Esophagus muscularis mucosa (tissue), 4 donors: ENCODE measurements around the gene PIAS4. TPM values are rescaled to one million over a fixed set of nuclear protein-coding genes. Genes with fewer than 3 reads are reported as not detected.

ENCODE experiments used
- DNase-seq: peaks from one replicate; pipeline ENCODE4 v3.0.0-alpha.2; 2017; ENCODE audit errors: extremely low spot score
- H3K27ac ChIP-seq, 4 donors: fragments of 200-600 bp; sonication (generic); replicated peaks in 1 of 4; 1 replicate in 3 of 4; 2 replicates in 1 of 4; pipeline ENCODE4 v1.5.1; 2016 to 2019; ENCODE audit warnings: mild to moderate bottlenecking in 1 of 4
- H3K27me3 ChIP-seq, 4 donors: fragments of 200-600 bp; sonication (generic); one replicate each; pipeline versions ENCODE4 v1.5.1 to v1.6.0; 2016 to 2019
- H3K36me3 ChIP-seq, 4 donors: fragments of 200-600 bp; sonication (generic); one replicate each; pipeline ENCODE4 v1.5.1; 2016 to 2019
- H3K4me1 ChIP-seq, 4 donors: fragments of 200-600 bp; sonication (generic); one replicate each; pipeline ENCODE4 v1.5.1; 2016 to 2019
- H3K4me3 ChIP-seq, 4 donors: fragments of 200-600 bp; sonication (generic); 1 replicate in 2 of 4; 2 replicates in 2 of 4; pipeline ENCODE4 v1.5.1; 2016 to 2019; ENCODE audit warnings: mild to moderate bottlenecking in 4 of 4, moderate library complexity in 1 of 4
- H3K9me3 ChIP-seq, 4 donors: fragments of 200-600 bp; sonication (generic); 1 replicate in 3 of 4; 2 replicates in 1 of 4; pipeline ENCODE4 v1.5.1; 2016 to 2019
- CTCF ChIP-seq, 3 experiments: fragments of 200-600 bp in 2 of 3; fragments of 450-650 bp in 1 of 3; sonication (generic) in 2 of 3; IDR thresholded peaks; one replicate each; pipeline ENCODE4 v1.5.1; 2017 to 2019; ENCODE audit warnings: antibody characterized with exemption in 3 of 3, mild to moderate bottlenecking in 2 of 3, moderate library complexity in 1 of 3
- EP300 ChIP-seq: sonication (generic); formaldehyde crosslinking; IDR thresholded peaks from one replicate; pipeline ENCODE4 v1.6.1; 2017; ENCODE audit warnings: antibody characterized with exemption
- POLR2A ChIP-seq: fragments of 450-650 bp; IDR thresholded peaks from one replicate; pipeline ENCODE4 v1.6.1; 2017; ENCODE audit warnings: antibody characterized with exemption, moderate library complexity, mild to moderate bottlenecking, low read depth
- POLR2AphosphoS5 ChIP-seq, 2 donors: sonication (generic); formaldehyde crosslinking; IDR thresholded peaks; one replicate each; pipeline ENCODE4 v1.6.1; 2017; ENCODE audit warnings: antibody characterized with exemption in 2 of 2
- WGBS: methylation state at CpG from one replicate; pipeline ENCODE4 v1.1.5; 2018; 5-methylcytosine and 5-hydroxymethylcytosine counted together
- intact Hi-C: fragments of 100-400 bp; cut with DNase I; formaldehyde crosslinking; loops from one replicate; pipeline ENCODE4 v1.15.1; 2023
- total RNA-seq, 4 donors: library from RNA; depleted of rRNA; stranded (reverse); fragments of >200 nt; gene quantifications; one replicate each; pipeline versions ENCODE4 v1.1.0 to v1.2.1, GENCODE V29; 2016

Gene PIAS4
- total RNA-seq, 4 donors from 2014 or later: 16.6 to 34.1 (median 24.8) TPM

- Histone ChIP-seq H3K27me3 (no peaks in the 10 kb centered on the region), H3K27ac (no peak overlapping the region), H3K4me3 (no peak overlapping the region), H3K9me3 (no peaks in the 10 kb centered on the region), H3K36me3 (peaks cover 23 to 68% (median 57%) of the 10 kb centered on the region in 4 donors), H3K4me1 (peaks cover 58 to 92% (median 80%) of the 10 kb centered on the region in 4 donors)
- no peak for DNase-seq
- WGBS: 95% methylated on average over 25 of the region's 91 CpGs
- TF ChIP-seq EP300: no peak
- TF ChIP-seq POLR2A: no peak
- TF ChIP-seq CTCF (IDR thresholded peaks at IDR 0.05): no peak
- TF ChIP-seq POLR2AphosphoS5 (IDR thresholded peaks at IDR 0.05): no peak
- intact Hi-C loops: loop anchor here (5.0 kb wide), 1 partner anchor 37 kb away; no protein-coding TSS in a partner anchor
Measured at GRCh38 chr19:4054441-4055208, 47.1 kb downstream of the PIAS4 start.

GRCh38 chr19:4055209-4055552, 47.6 kb downstream of the PIAS4 start:
- intact Hi-C loops: loop anchor here (5.0 kb wide), 1 partner anchor 38 kb away; no protein-coding TSS in a partner anchor
- H3K36me3 ChIP-seq: peaks cover 23 to 62% (median 54%) of the 10 kb centered on the region in 4 donors
- H3K4me3 ChIP-seq: no peak overlapping the region
- H3K27ac ChIP-seq: no peak overlapping the region
- TF ChIP-seq POLR2A (no peak), POLR2AphosphoS5 (IDR thresholded peaks at IDR 0.05) (no peak), EP300 (no peak), CTCF (IDR thresholded peaks at IDR 0.05) (no peak)
- H3K4me1 ChIP-seq: peaks cover 59 to 92% (median 80%) of the 10 kb centered on the region in 4 donors
- no peaks in the 10 kb centered on the region for H3K9me3 ChIP-seq
- no peak for DNase-seq
- WGBS: 95% methylated on average over 14 of the region's 20 CpGs
- H3K27me3 ChIP-seq: no peaks in the 10 kb centered on the region

DNA sequence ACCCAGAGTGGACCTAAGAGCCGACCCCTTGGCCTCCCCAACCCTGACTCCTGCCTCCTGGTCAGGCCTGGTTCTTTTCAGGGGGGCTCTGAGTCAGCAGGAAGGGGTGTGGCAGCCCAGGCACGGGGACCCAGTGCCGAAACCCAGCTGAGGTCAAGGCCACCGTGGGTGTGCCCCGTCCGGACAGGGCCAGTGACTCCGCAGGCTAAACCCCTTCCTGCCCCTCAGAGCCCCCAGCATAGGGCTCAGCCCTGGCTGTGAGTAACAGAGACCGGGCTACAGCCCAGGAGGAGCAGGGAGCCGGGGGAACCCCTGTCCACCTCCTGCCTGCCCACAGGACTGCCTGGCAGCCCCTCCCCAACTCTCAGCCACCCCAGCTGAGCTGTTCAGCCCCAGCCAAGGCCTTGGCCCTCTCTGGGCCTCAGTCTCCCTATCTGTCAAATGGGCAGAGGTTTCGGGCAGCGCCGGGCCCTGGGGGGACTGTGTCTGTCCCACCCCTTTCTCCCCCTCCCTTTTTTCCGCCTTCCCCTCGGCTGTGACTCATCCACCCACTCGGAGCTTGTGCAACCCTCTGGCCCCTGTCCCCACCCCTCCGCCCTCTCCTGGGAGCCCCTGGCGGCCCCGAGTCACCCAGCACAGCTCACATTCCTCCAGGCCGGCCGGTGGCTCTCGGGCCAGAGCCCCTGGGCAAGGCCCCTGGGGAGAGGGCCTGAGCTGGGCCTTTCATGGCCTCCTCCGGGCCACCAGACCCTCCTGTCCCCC, 50.6 kb downstream of the PIAS4 start:
- Histone ChIP-seq H3K36me3 (peaks cover 20 to 38% (median 33%) of the 10 kb centered on the region in 4 donors), H3K4me1 (peaks cover 72 to 96% (median 87%) of the 10 kb centered on the region in 4 donors), H3K27ac (peak overlapping the region; percentile 97 to 99 (median 98)), H3K27me3 (no peaks in the 10 kb centered on the region), H3K9me3 (no peaks in the 10 kb centered on the region), H3K4me3 (peak overlapping the region; percentile 48 to 100 (median 94))
- DNase-seq: peak; percentile 97
- intact Hi-C loops: loop anchor here (5.0 kb wide), 1 partner anchor 41 kb away; no protein-coding TSS in a partner anchor
- WGBS: 26% methylated on average over 10 of the region's 22 CpGs
- peak in 2 of 3 experiments; percentile 5 to 20 for TF ChIP-seq CTCF (IDR thresholded peaks at IDR 0.05)
- TF ChIP-seq EP300: no peak
- TF ChIP-seq POLR2AphosphoS5 (IDR thresholded peaks at IDR 0.05): peak; percentile 65 to 85
- TF ChIP-seq POLR2A: no peak

- Histone ChIP-seq H3K27me3 (no peaks in the 10 kb centered on the region), H3K27ac (peak overlapping the region; percentile 97 to 99 (median 98)), H3K4me1 (peaks cover 69 to 96% (median 87%) of the 10 kb centered on the region in 4 donors), H3K4me3 (peak overlapping the region; percentile 48 to 100 (median 94)), H3K9me3 (no peaks in the 10 kb centered on the region), H3K36me3 (peaks cover 12 to 34% (median 30%) of the 10 kb centered on the region in 4 donors)
- TF ChIP-seq EP300: no peak
- no peak for TF ChIP-seq POLR2A
- TF ChIP-seq CTCF (IDR thresholded peaks at IDR 0.05): no peak
- no peak for TF ChIP-seq POLR2AphosphoS5 (IDR thresholded peaks at IDR 0.05)
- intact Hi-C loops: loop anchor here (5.0 kb wide), 1 partner anchor 42 kb away; no protein-coding TSS in a partner anchor
- DNase-seq: no peak
- 30% methylated on average over 13 of the region's 30 CpGs for WGBS
Measured at GRCh38 chr19:4058693-4059452, 51.3 kb downstream of the PIAS4 start.
